Stimulated activated CD8-positive, alpha-beta memory T cell treated with anti-CD3 and anti-CD28 coated beads, Interleukin-4, amount 100 ng/mL, for 4 hours (primary cell): ENCODE data around the gene PHF8.

Experiments used
- DNase-seq, 2 donors: peaks; one replicate each; pipeline ENCODE4 v3.0.0-alpha.2; 2020; ENCODE audit warnings: low read depth in 2 of 2, low spot score in 1 of 2

PHF8 gene

GRCh38 chrX:54044126-54044876 is at the start of gene PHF8:
TSS of gene PHF8 (minus strand) at chrX:54044473. CDS start at chrX:54042728, 1,745 bp downstream.
- DNase-seq = peak; percentile 84 to 89

DNA sequence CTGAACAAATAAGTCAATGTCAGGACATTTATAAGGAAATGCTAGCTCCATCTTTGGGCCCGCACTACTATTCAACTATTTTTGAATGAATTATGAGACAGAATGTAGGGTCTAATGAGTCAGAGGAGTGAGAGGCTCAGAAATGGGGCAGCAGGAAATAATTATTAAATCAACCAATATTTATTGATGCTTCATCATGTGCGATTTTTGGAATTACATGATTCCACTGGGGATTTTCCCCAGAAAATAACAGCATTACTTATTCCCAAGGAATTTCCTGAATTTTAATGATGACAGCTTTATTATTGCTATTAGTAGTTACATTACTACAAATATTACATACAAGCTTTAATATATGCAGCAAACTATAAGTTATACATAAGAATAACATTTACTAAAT is 49.3 kb upstream of the PHF8 start:
- DNase-seq = no peak

GRCh38 chrX:54093159-54093558 is 48.9 kb upstream of the PHF8 start:
- DNase-seq = no peak

GRCh38 chrX:54090880-54091279 is 46.6 kb upstream of the PHF8 start:
- no peak for DNase-seq

GRCh38 chrX:54089191-54089590 is 44.9 kb upstream of the PHF8 start:
- no peak for DNase-seq

- DNase-seq = no peak
These were observed 43.4 kb upstream of the PHF8 start for GRCh38 chrX:54087661-54088060.

- DNase-seq = no peak
These were observed 41.4 kb upstream of the PHF8 start for GRCh38 chrX:54085666-54086065.

- no peak for DNase-seq
These were observed 32.6 kb upstream of the PHF8 start for GRCh38 chrX:54076903-54077302.

GRCh38 chrX:54074826-54075225 is 30.6 kb upstream of the PHF8 start:
- DNase-seq = no peak

GRCh38 chrX:54067766-54068165 is 23.5 kb upstream of the PHF8 start:
- no peak for DNase-seq

DNA sequence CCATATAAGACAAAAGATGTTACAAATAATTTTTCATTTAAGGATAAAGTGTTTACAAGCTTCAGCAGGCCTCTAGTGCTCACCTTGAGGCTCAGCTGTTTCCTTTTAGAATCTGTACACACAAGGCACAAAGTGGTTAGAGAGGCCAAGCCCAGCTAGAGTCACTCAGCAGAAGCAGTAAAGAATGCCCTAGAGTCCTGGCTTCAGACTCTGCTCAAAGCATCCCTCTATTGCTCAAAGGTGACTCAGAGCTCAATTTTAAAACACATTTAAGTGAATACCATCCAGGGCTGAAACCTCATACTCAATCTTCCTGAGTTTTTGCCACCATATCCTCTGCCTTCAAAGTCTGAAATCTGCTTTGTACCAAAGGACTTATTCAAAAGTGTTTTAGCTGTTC is 22.6 kb upstream of the PHF8 start:
- DNase-seq = no peak

DNA sequence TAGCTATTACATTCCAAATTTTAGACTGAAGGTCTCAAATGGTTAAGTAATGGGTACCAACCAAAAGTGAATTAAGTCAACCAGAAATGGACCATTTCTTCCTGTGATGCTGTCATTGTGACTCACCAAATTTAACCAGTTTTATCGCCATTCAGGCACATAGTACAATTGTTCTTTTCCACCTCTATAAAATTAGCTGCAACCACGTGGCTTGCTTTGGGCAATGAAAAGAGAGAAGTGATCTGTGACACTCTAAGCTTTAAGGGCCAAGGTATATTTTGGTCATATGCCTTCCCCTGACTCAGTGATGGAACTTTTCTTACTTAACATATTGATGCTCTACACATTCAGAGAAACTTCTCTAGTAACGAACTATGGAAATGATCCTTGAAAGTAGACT is 20.3 kb upstream of the PHF8 start:
- no peak for DNase-seq

DNA sequence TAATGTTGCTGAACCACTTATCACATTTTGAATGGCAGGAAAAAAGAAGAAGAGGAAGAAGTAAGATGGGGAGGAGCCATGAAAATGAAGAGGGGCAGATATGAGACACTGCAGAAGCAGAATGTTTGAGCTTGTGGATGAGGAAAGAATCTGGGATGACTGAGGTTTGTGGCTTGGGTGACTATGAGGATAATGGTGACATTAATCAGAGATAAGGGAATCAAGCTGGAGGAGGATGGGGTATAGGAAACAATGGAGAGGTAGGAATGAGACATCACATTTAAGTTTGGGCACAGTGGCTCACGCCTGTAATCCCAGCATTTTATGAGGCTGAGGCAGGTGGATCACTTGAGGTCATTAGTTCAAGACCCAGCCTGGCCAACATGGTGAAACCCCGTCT is 19.1 kb upstream of the PHF8 start:
- DNase-seq = no peak

DNA sequence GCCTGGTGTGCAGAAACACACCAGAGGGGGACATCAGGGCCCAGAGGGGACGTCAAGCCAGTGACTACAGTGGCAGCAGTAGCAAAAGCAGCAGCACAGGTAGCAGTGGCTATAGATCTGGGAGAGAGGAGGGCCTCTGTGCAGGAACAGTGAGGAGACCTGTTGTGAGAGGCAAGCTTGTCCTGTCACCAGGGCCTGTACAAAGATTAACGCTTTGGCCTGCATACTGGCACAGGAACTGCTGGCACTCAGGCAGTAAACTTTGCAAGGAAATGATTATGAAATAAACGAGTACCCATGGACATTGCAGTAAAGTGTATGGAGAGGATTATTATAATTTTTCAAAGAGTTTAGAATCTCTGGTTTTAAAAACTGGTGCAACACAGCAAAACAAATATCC is 5.5 kb upstream of the PHF8 start:
- no peak for DNase-seq

DNA sequence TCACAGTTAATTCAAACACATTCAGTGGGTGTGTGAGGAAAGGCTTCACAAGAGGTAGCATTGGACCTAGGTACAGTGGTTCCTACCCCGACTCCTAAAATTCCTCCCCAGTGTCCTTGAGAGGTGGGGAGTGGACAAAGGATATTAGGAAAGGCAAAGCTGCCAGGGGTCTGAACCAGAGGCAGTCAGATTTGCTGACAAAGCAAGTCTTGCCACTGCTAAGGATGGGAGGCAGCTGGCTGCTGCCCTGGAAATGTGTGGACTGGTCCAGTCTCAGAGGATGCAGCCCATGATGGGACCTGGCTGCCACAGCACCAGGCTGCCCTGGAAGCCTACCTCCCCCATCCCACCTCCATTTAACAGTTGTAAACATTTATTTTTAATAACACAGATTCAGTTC is 4.1 kb upstream of the PHF8 start:
- no peak for DNase-seq

DNA sequence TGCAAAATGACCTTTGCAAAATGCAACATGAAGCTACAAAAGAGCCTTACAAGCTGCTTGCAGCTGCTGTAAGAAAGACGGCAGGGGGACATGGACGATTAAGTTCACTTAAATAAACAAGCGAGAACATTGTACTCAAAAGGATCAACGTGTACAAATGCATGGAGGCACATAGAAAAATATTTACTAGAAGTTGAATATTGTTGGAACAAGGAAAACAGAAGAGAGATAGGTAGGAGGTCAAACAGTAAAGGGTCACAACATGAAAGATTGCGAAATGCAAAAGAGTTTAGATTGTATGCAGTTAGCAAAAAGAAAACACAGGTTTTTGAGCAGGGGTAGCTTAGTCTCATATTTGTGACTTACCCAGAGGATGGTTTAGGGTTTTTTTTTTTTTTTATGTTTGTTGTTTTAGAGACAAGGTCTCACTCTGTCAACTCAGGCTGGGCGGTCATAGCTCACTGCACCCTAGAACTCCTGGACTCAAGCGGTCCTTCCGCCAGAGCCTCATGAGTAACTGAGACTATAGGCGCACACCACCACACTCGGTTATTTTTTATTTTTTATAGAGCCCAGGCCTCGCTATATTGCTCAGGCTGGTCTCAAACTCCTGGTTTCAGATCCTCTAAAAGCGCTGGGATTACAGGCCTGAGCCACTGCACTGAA is 1.4 kb upstream of the PHF8 start:
- no peak for DNase-seq

DNA sequence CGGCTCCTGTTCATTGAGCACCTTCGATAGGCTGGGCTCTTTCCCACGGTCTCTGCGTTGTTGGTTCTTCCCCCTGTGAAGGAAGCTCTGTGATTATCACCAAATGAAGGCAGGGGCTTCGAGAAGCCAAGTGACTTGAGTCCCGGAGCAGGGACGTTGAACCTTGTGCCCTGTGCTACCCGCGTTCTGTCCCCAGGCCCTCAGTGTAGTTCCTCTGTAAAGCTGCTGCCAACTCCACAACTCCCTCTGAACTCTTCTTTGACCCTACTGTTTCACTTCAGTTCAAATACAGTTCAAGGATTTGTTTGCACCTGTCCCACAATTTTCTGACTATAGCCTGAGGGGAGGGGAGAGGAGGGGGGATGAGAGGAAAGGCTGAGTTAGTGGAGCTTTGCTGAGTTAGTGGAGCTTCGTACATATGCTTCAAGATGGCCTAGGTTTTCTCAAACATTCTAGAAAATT is 635 bp upstream of the PHF8 start:
- DNase-seq = no peak

- DNase-seq = no peak
These were observed 640 bp downstream of the PHF8 start for GRCh38 chrX:54043541-54044125.

- DNase-seq = no peak
These were observed 1.2 kb downstream of the PHF8 start for GRCh38 chrX:54043056-54043455.

DNA sequence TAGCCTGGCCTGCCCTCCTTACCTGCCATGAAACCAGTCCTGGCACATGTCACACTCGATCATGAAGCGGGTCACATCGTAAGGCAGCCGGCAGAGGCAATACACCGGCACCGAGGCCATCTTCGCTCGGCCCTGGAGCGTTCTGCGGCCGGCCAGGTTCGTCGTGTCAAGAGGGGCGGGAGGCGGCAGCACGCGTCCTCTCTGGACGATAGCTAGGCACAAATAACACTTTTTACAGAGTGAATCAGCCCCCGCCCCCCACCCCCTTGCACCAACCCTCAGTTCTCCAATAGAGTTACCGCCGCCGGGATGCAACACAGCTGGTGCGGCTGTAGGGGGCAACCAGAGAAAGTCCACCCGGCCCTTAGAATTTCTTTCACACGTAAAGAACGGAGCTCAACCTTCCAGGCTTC is 1.7 kb downstream of the PHF8 start:
- DNase-seq = no peak

GRCh38 chrX:54030329-54030728 is 13.9 kb downstream of the PHF8 start:
- no peak for DNase-seq

DNA sequence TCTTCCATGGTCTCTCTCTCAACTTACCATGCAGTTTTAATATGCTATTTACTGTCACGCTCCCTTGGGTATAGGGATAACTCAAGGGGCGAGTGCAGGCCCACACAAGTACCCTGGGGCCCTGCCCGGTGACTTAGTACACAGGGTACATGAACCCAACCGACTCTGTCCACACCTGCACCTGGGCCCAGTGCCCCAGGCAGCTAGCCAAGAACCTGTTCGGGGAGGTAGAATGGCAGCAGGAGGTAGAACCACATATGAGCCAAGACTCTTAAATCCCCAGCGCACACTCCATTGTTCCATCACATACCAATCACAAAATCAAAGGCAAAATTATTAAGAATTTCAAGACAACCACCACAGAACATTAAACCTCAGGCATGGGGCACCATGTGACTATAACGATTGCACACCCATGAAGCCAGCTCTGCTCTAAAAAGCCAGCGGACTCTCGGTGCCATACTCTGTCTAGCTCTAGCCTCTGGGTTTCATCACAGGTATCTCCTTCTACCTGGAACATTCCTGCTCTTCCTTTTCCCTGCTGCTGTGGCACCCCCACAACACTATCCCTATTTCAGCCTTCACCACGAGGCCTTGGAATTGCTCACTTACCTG is 14.6 kb downstream of the PHF8 start:
- no peak for DNase-seq
